Fibroblast of gingiva (primary cell): Measurements from ENCODE around the gene MAFF.
"Not testable (repeated sequence)": the region's sequence is repeated elsewhere in the genome, so short reads cannot be mapped to it uniquely, and the experiment has no call there.

Experiments
- DNase-seq: peaks from one replicate; pipeline ENCODE4 v3.0.0-alpha.2; 2011; ENCODE audit warnings: low read depth

MAFF gene

DNA sequence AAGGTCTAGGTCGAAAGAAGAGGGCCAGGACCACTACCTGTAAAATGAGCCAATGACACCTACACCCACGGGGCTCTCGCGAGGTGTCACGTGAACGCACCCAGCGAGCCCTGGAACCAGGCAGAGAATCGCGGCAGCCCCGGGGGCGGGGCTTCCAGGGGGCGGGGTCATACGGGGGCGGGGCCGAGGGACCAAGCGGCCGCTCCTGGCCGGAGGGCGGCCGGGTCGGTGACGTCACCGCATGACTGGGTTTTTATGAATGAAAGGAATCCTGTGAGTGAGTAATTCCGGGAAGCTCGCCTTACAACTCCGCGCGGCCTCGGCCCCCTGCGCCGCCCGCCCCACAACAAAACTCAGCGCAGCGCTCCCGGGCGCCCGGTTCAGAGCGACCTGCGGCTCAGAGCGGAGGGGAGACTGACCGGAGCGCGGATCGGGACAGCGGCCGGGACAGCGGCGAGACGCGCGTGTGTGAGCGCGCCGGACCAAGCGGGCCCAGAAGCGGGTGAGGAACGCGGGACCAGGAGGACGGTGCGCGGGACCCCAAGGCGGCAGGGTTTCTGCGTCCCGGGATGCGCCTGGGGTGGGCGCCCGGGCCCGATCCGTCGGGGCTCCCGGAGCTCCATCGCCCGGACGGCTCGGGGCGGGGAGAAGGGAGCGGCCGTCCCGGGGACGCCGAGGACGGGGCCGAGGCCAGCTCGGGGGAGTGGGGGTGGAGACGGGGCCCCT is at the start of gene MAFF:
Gene MAFF (plus strand): TSS at position 284 of the 726 bp plus-strand sequence. CDS start 11,860 bp downstream, outside the sequence.
- peak; percentile 97 for DNase-seq

DNA sequence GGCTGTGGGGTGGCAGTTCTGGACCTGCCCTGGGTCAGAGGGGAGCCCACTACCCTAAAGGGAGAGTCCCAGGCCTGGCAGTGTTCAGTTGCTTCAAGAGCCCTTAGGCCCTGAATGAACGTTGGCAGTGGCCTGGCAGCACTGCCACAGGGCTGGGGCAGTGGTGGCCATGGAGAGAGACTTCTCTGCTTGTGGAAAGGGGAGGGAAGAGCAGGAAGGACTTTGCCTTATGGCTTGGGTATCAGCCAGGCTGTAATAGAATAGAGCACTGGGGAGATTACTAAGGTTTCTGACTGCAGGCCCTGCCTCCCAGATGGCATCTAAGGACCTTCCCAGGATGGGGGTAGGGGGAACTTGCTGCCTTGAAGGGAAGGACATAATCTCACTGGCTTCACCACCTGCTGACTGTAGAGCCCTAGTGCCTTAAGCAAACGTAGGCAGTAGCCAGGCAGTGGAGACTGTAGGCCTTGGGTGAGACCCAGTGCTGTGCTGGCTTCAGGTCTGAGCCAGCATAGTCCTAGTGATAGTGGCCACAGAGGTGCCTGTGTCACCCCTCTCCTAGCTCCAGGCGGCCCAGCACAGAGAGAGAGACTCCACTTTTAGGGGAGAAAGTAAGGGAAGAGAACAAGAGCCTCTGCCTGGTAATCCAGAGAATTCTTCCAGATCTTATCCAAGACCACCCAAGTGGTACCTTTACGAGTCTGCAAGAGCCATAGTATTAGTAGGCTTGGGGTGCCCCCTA is 47.8 kb upstream of the MAFF start:
- DNase-seq: no peak

GRCh38 chr22:38154563-38154915 is 47.3 kb upstream of the MAFF start:
- DNase-seq: not testable (repeated sequence)

GRCh38 chr22:38155703-38156102 is 46.1 kb upstream of the MAFF start:
- no peak for DNase-seq

- DNase-seq: no peak
These were observed 38.6 kb upstream of the MAFF start for GRCh38 chr22:38162881-38163843.

DNA sequence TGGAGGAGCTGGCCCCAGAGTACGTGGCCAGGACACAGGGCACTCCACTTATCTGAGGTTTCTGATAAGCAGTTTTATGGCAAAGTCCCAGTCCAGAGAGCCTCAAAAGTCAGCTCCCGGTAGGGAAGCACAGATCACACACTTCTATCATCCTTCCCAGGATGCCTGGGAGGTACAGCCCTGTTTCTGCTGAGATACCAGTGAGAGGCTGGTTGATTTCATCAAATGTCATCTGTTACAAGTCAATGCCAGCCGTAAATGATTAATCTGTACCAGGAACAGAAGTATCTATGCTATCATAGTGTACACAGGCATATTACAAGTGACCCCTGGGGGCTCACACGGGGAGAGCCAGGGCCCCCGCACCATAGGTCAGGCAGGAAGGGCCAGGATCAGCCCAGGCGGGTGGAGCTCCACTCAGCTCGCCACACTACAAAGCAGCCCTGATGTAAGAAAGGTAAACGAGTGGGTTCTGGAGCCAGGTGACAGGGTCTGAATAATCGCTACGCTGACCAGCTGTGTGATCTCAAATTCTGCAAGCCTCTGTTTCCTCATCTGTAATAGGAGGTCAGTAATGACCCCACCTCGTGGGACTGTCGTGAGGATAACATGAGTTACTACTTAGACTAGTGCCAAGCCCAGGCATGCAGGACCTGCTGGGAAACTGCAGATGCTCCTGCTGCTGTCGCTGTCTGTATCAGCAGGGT is 37.8 kb upstream of the MAFF start:
- DNase-seq: no peak

GRCh38 chr22:38164551-38164918 is 37.3 kb upstream of the MAFF start:
- DNase-seq: no peak

DNA sequence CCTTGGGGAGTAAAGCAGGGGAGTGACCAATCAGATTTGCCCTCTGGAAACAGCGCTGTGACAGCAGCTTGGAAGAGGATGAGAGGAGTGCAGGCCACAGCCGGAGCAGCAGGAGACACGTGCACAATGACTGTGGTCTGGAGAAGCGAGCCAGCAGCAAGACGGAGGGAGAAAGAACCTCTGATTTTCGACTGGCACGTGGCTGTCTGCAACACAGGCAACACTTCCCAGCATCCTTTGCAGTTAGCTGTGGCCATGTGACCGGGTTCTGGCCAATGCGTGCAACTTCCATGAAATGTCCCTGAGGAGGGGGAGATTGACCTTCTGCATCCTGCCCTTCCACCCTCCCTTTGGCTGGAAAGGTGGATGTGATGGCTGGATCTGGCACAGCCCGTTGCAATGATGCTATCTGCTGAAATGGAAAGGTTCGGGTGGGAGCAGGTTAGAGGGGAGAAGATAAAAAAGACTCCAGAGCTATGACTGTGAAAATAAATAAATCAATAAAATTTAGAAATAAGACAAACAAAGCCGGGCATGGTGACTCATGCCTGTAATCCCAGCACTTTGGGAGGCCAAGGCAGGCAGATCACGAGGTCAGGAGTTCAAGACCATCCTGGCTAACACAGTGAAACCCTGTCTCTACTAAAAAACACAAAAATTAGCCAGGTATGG is 35.7 kb upstream of the MAFF start:
- DNase-seq: no peak

GRCh38 chr22:38167988-38168407 is 33.8 kb upstream of the MAFF start:
- no peak for DNase-seq

- DNase-seq: no peak
These were observed 32.7 kb upstream of the MAFF start for GRCh38 chr22:38169116-38169515.

GRCh38 chr22:38170469-38170868 is 31.3 kb upstream of the MAFF start:
- DNase-seq: no peak

DNA sequence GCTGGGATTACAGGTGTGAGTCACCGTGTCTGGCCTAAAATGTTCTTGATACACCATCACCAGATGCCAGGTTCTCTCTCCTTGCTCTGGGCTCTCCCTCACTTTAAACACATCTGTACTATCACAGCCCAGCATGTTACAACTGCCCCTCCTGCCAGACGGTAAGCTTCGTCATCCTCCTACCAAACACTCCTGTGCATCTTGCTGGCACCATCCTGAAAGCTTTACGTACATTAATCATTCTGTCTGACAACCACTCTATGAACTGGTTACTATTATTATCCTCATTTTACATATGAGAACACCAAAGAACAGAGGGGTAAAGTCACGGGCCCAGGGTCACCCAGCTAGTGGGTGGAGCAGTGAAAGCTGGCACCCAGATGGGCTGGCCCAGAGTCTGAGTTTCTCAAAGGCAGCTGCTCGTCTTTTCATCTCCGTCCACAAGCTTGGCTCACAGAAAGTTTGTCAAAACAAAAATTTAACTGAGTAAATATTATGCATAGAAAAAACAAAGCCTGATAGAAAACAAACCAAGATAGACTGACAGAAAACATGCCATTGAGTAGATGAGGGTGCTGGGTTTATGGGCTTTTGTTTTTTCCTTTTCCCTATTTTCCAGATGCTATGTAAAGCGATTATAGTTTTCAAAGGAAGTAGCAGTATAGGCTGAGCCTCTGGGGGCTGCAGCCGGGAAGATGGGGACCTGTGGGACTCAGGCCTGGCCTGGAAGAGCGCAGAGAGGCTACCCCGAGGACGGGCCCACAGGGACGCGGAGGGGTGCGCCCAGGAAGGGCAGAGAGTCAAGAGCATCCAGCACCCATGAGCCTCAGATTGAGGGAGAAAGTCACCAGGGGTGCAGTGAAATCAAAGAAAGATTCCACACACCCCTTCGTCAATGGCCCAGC is 29.6 kb upstream of the MAFF start:
- no peak for DNase-seq

- DNase-seq: no peak
These were observed 28.8 kb upstream of the MAFF start for GRCh38 chr22:38172832-38173640.

DNA sequence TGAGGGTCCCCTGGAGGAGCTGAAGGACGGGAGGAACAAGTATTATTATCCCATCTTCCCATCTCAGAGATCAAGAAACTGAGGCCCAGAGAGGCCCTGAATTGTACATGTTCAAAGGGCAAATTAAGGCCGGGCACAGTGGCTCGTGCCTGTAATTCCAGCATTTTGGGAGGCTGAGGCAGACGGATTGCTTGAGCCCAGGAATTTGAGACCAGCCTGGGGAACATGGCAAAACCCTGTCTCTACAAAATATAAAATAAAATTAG is 28.2 kb upstream of the MAFF start:
- DNase-seq: no peak

- DNase-seq: no peak
These were observed 27.2 kb upstream of the MAFF start for GRCh38 chr22:38174626-38175025.

DNA sequence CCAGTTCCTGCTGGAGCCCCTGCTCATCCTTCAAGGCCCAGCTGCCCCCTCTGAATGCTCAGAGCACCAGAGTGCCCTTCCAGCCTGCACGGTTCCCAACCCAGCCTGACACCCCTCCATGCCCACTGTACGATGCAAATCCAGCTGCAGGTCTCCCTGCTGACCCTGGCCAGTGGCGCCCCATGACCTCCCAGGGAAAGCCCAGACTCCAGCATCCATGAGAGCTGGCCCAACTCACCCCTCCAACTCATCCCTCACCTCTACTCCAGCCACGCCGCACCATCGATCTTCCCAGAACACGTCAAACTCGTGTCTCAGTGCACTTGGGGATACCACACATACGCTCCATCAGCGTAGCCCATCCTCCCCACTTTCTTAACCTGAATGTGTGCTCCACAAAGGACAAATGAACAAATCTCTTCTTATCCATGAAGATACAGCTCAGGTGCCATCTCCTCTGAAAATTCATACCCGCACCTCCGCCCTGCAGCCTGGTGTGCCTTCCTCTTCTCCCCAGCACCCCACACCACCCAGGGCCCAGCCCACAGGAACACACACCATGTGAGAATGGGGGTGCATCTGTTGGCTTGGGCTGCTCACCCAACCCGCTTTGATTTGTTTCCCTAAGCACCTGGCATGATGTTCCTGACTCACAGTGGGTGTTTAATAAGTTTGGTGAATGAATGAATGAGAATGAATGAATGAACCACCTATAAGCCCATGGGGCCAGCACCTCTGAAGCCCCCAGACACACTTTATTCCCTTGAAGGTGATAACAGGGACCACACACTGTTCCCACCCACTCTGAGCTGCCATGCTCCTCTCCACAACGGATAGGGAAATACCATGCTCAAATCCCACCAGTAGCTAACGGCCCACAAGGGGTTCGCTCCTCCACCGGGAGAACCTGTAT is 26.3 kb upstream of the MAFF start:
- no peak for DNase-seq

- peak; percentile 92 for DNase-seq
These were observed 25.5 kb upstream of the MAFF start for GRCh38 chr22:38176170-38176741.

GRCh38 chr22:38177044-38177443 is 24.8 kb upstream of the MAFF start:
- no peak for DNase-seq
